Muscle layer of duodenum (tissue), 2 donors: ENCODE measurements around the gene ASAH2.
"Not testable (repeated sequence)": the region's sequence is repeated elsewhere in the genome, so short reads cannot be mapped to it uniquely, and the experiment has no call there.

Experiments used
- H3K27ac ChIP-seq: one replicate; pipeline ENCODE4 v1.7.0; 2013; ENCODE audit warnings: mild to moderate bottlenecking, low read length
- H3K27me3 ChIP-seq: one replicate; pipeline ENCODE4 v1.7.0; 2013; ENCODE audit warnings: low read depth, mild to moderate bottlenecking, control low read depth, low read length
- H3K36me3 ChIP-seq, 2 donors: one replicate each; pipeline ENCODE4 v1.7.0; 2013; ENCODE audit warnings: low read length in 2 of 2, control low read depth in 1 of 2, mild to moderate bottlenecking in 1 of 2; ENCODE audit not compliant: insufficient read depth in 2 of 2, control insufficient read depth in 1 of 2
- H3K4me1 ChIP-seq, 2 donors: one replicate each; pipeline ENCODE4 v1.7.0; 2013; ENCODE audit warnings: low read length in 2 of 2, mild to moderate bottlenecking in 2 of 2, control low read depth in 1 of 2, moderate library complexity in 1 of 2; ENCODE audit not compliant: insufficient read depth in 2 of 2, control insufficient read depth in 1 of 2
- H3K4me3 ChIP-seq, 2 donors: one replicate each; pipeline ENCODE4 v1.7.0; 2013; ENCODE audit warnings: low read length in 2 of 2, low read depth in 1 of 2, mild to moderate bottlenecking in 1 of 2
- H3K9me3 ChIP-seq, 2 donors: one replicate each; pipeline ENCODE4 v1.7.0; 2013; ENCODE audit warnings: low read length in 2 of 2, control low read depth in 1 of 2, mild to moderate bottlenecking in 1 of 2; ENCODE audit not compliant: control insufficient read depth in 1 of 2
- donor health status: healthy.

Gene ASAH2

DNA sequence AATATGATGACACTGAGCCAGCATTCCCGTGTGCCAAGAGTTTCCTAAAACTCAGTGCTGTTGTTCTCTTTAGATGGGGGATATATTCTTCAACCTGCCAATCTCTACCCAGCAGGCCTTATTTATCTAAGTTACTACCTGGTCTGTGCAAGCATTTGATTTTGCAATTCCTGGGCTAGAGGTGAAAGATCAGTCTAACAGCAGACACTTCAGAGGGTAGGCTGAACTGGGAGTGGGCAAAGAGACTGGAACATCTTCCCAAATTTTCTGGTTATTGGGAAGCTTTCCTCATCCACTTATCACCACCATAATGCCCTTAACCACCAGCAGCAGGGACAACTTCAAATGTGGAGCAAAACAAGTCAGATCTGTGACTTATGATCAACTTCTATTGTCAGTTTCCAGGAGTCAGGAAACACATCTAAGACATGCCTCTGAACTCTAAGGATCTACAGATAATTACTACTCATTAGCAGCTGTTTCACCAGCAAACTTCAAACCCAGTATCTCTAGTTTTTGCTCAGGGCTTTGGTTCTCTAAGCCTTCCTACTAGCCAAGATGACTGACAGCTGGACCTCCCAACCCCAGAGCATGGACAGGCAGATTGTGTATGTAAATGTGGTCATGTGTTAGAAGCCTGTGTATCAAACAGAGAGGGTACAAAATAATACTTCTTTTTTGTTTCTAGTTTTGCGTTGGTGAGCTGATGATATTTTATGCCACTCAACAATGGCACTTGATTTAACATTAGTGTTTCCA lies 1.0 kb downstream of the ASAH2 start:
- Histone ChIP-seq H3K36me3 (no peaks in the 10 kb centered on the region), H3K4me1 (no peaks in the 10 kb centered on the region), H3K27me3 (no peaks in the 10 kb centered on the region), H3K9me3 (no peaks in the 10 kb centered on the region), H3K4me3 (no peak overlapping the region), H3K27ac (no peak overlapping the region)

DNA sequence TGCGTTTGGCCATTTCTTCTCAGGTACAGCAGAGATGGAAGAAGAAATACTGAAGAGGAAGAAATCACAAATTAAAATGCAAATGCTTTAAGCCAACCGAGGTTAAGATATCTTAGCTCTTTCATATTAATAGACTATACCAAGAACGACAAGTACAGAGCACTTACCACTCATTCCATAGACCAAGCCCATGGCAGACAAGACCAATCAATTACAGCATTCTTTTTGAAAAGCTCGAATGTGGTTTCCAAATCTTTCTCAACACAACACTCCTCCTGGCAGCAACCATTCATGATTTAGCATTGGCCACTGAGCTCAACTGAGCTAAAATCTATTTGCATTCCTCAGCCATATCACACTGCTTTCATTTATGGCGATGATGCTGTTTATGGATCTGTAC lies 2.7 kb downstream of the ASAH2 start:
- Histone ChIP-seq H3K9me3 (no peaks in the 10 kb centered on the region), H3K27me3 (no peaks in the 10 kb centered on the region), H3K27ac (no peak overlapping the region), H3K4me1 (no peaks in the 10 kb centered on the region), H3K4me3 (no peak overlapping the region), H3K36me3 (no peaks in the 10 kb centered on the region)

DNA sequence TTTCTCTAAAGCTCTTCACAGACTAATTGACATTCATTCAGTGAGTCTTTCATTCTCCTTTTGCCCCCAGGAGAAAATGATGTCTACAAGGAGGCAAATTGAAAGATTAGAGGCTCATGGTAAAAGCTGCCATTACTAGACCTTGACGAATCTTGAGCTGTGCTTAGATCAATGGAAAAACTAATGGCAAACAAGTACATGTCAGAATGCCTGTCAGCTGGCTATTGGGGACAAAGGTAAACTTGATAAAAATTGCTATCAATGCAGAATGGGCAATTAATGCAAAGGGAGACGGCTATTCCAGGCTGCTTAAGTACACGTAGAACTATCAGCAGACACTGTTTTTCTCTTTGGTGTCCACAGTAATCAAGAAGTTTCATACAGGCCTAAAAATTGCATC lies 3.3 kb downstream of the ASAH2 start:
- no peaks in the 10 kb centered on the region for H3K4me1 ChIP-seq
- H3K27me3 ChIP-seq = no peaks in the 10 kb centered on the region
- H3K9me3 ChIP-seq = no peaks in the 10 kb centered on the region
- H3K27ac ChIP-seq = no peak overlapping the region
- H3K36me3 ChIP-seq = no peaks in the 10 kb centered on the region
- no peak overlapping the region for H3K4me3 ChIP-seq

DNA sequence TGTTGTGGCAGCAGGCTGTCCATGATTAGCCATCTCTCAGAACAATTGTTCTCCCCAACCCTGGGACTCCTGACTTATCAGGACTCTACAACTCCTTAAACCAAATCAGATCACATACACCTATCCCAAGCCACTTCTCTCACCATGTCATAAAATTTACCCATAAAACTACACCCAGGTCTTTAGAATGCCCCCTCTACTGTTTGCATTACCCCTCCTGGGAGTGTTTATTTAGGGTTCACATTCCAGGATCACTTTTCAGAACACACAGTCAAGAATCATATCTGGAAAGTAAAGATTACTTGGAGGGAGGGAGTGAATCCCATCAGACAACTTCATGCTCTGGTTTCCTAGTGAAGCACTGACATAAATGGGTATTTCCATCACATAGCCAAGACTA lies 7.1 kb downstream of the ASAH2 start:
- no peaks in the 10 kb centered on the region for H3K27me3 ChIP-seq
- no peak overlapping the region for H3K4me3 ChIP-seq
- H3K4me1 ChIP-seq = no peaks in the 10 kb centered on the region
- H3K36me3 ChIP-seq = no peaks in the 10 kb centered on the region
- H3K27ac ChIP-seq = no peak overlapping the region
- no peaks in the 10 kb centered on the region for H3K9me3 ChIP-seq

DNA sequence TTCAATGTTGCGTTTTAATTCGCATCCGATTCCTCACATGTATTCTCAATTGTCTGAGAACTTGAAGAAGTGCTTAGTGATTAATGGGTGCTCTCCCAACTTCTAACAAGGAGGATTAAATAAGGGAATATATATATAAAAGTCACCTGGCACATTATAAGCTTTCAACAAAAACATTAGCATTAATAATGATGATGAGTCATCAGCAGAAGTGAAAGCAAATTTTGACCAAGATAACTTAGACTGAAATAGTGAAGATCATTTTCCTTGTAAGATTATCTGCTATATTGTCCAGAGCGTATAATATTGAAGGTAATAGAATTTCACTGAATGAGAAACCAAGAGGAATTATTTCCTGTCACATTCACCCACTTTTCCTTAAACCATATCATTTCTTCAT lies 8.5 kb downstream of the ASAH2 start:
- Histone ChIP-seq H3K36me3 (no peaks in the 10 kb centered on the region), H3K4me3 (no peak overlapping the region), H3K4me1 (no peaks in the 10 kb centered on the region), H3K27me3 (no peaks in the 10 kb centered on the region), H3K9me3 (no peaks in the 10 kb centered on the region), H3K27ac (no peak overlapping the region)

DNA sequence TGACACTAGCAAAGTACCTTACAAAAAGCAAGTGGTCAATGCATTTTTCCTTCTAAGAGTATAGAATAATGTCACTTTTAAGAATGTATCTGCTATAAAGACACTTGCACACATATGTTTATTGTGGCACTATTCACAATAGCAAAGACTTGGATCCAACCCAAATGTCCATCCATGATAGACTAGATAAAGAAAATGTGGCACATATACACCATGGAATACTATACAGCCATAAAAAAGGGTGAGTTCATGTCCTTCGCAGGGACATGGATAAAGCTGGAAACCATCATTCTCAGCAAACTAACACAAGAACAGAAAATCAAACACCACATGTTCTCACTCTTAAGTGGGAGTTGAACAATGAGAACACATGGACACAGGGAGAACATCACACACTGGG lies 9.8 kb downstream of the ASAH2 start:
- H3K9me3 ChIP-seq, H3K4me3 ChIP-seq, H3K4me1 ChIP-seq, H3K27ac ChIP-seq, H3K36me3 ChIP-seq, H3K27me3 ChIP-seq: not testable (repeated sequence)

DNA sequence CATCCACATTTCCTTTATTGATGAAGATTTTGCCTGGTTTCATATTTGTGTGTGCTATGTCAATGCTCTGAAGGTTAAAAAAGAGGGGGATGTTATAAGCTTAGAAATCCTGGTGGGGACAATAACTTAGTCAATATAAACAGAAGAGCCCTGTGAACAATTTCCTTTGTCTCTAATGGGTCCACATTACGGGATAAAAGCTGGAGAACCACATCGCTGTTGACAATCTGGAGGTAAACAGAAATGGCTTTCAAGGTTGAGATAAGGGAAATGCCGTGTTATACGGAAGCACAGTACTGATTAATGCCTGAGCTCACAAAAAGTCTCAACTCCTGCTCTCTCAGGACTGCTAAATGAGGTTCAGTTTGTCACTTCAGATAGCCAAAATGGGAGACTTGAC lies 16.8 kb downstream of the ASAH2 start:
- H3K27me3 ChIP-seq = no peaks in the 10 kb centered on the region
- no peaks in the 10 kb centered on the region for H3K4me1 ChIP-seq
- no peak overlapping the region for H3K4me3 ChIP-seq
- H3K9me3 ChIP-seq = no peaks in the 10 kb centered on the region
- H3K27ac ChIP-seq = no peak overlapping the region
- H3K36me3 ChIP-seq = no peaks in the 10 kb centered on the region

DNA sequence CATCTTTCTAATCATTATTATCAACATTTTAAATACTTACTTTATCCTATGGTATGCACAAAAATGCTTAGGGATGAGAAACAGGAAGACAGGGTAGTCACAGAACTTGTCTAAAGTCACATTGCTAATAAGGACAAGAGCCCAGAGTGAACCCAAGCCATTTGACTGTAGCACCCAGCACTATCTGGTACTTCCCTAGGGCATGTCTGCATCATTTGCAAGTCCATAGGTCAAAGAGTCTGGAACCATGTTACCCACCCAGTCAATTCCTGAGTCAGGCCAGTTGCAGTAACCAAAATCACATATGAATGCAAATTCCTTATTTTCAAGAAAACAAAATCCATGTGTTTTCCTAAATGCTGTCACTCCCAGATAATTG lies 19.1 kb downstream of the ASAH2 start:
- H3K9me3 ChIP-seq = no peaks in the 10 kb centered on the region

DNA sequence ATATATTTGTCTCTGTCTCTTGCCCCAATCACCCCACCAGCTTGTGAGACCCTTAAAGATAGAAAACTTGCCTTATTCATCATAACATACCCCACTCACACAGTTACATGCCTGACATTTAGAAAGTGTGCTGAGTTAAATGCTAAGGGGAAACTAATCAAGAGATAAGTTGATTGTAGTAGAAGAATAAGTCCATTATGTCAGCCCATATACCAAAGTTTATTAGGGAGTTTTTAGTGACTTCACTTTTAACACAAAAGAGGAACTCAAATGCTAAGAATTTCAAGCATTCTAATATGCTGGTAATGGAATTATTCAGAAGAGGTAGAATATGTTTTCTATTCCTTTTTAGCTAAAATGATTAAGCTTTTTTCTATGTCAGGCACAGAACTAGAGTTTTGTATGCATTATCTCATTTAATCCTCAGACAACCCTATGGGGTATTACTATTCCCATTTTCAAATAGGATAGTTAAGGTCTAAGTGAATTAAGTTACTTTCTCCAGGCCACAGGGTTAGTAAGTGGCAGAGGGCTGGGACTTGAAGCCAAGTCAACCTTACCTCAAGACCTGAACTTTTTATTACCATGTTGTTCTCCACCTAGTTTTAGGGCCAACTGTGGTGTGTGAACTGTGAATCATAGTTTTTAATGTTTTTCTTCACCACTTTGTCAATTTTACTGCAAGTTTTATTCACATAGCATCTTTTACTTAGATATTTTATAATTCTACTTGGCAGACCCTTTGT lies 19.6 kb downstream of the ASAH2 start:
- Histone ChIP-seq H3K27ac (no peak overlapping the region), H3K4me1 (no peaks in the 10 kb centered on the region), H3K4me3 (no peak overlapping the region), H3K27me3 (no peaks in the 10 kb centered on the region), H3K36me3 (no peaks in the 10 kb centered on the region), H3K9me3 (no peaks in the 10 kb centered on the region)

More for the DNA sequence above, 19.1 kb downstream of the ASAH2 start:
- Histone ChIP-seq H3K4me1 (no peaks in the 10 kb centered on the region), H3K36me3 (no peaks in the 10 kb centered on the region), H3K27ac (no peak overlapping the region), H3K4me3 (no peak overlapping the region), H3K27me3 (no peaks in the 10 kb centered on the region)

DNA sequence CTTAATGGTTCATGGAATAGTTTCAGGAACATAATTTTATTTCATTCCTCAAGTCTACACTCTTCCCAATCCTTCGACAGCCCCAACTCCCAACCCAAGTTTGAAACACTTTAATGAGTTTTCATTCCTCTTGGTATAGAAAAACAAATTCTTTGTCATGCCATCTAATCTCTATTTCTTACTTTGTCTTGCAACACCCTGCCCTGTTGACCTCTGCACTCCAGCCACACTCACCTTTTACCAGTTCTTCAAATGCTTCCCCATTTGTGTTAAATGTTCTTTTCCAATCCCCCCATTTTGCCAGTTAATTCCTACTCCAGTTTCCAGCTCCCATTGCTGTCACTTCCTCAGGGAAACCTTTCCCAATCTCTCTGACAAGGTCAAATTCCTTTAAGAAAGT lies 21.9 kb downstream of the ASAH2 start:
- Histone ChIP-seq H3K27ac (no peak overlapping the region), H3K4me3 (no peak overlapping the region), H3K27me3 (no peaks in the 10 kb centered on the region), H3K36me3 (no peaks in the 10 kb centered on the region), H3K9me3 (no peaks in the 10 kb centered on the region), H3K4me1 (no peaks in the 10 kb centered on the region)

DNA sequence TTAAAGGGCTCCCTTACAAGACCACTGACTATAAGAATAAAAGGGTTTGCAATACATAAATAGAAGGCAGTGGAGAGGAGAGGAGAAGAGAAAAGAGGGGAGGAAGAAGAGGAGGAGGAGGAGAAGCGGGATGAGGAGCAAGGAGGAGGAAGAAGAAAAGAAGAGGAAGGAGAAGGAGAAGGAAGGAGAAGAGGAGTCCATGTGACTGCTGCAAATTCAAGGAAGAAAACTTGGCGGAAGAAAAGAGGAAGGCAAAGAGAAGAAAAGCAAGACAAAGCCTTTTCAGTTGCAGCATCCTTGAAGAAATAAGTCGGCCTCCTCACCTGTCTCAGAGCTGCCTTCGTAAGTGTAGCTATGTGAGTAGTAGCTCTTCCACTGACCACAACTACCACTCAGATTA lies 22.6 kb downstream of the ASAH2 start:
- H3K4me1 ChIP-seq = no peaks in the 10 kb centered on the region
- H3K4me3 ChIP-seq = no peak overlapping the region
- H3K36me3 ChIP-seq = no peaks in the 10 kb centered on the region
- H3K9me3 ChIP-seq = no peaks in the 10 kb centered on the region
- H3K27me3 ChIP-seq = no peaks in the 10 kb centered on the region
- no peak overlapping the region for H3K27ac ChIP-seq

DNA sequence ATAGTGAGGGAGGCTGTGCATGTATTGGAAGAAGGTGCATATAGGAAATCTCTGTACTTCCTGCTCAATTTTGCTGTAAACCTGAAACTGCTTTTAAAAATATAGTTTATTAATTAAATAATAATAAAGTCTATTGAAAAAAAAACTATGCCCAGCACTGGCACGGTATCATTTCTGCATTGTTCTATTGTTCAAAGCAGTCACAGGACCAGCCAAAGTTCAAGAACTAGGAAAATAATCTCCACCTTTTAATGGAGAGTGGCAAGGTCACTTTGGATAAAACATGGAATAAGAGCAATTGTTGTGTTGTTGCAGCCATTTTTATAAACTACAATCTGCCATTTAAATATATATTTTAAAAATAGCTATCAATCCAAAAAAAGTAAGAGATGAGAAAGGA lies 24.7 kb downstream of the ASAH2 start:
- Histone ChIP-seq H3K4me3 (no peak overlapping the region), H3K27ac (no peak overlapping the region), H3K36me3 (no peaks in the 10 kb centered on the region), H3K4me1 (no peaks in the 10 kb centered on the region), H3K9me3 (no peaks in the 10 kb centered on the region), H3K27me3 (no peaks in the 10 kb centered on the region)
